Stimulated activated CD8-positive, alpha-beta memory T cell treated with anti-CD3 and anti-CD28 coated beads, Interleukin-2, amount 100 ng/mL, for 48 hours (primary cell): Measurements from ENCODE around the gene SIRPA.

Source experiments
- DNase-seq, 2 donors: peaks; one replicate each; pipeline ENCODE4 v3.0.0-alpha.2; 2020; ENCODE audit warnings: low read depth in 2 of 2

Gene SIRPA

DNA sequence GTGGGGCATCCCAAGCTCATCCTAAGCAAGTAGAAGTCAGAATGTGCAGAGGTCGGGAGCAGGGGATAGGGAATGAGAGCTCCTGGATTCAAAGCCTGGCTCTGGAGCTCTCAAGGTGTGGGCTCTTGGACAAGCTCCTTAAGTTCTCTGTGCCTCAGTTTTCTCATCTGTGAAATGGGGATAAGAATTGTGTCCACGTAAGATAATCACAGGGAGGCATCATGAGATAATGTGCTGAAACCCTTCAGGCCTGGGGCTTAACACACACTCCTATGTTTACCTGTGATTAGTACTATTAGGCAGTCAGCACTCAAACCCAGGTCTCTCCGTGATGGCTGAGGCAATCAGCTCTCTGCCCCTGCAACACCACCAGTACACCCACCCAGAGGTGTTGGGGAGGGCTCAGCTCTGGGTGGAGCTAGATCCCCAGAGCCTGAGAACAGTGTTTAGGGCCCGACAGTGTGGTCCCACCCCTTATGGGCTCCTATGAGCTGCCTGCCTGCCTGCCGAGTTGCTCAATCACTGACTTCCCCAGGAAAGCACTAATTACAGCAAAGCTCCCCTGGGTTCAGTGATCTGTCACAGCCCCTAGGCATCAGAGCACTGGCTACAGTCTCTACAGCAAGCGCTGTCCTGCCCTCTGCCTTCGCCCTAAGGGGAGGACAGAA is 6.3 kb upstream of the SIRPA start:
- no peak for DNase-seq

DNA sequence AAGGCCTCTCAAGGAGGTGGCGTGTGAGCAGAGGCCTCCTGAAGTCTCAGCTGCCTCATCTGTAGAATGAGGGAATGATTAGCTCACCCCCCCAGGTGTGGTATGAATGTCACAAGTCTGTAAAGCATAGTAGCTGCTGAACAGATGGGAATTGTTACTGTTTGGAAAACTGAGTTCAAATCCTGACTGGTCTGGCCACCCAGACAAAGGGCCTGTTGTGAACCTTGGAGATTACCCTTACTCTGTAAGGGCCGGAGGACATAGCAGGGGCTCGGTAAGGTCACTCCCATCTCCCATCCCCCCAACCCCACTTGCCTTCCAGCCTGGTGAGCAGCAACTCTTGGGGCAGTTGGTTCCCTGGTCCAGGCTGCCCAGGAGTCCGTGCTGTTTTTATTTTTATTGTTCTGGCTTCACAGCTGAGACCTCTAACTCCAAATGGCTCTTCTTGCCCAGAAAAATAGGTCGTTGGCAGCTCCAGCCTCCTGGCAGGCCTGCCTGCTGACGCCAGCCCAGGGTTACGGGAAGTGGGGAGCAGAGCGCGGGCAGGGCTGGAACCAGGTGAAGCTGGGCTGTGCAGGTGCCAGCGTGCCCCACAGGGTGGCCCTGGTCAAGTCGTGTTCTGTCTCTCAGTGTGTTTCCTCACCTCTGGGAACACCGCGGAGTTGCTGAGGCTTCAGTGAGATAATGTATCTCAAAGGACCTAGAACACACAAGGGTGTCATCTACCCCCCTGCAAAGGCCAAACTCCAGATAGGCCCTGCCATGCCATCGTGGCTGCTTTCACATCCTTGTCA is 4.5 kb upstream of the SIRPA start:
- no peak for DNase-seq

DNA sequence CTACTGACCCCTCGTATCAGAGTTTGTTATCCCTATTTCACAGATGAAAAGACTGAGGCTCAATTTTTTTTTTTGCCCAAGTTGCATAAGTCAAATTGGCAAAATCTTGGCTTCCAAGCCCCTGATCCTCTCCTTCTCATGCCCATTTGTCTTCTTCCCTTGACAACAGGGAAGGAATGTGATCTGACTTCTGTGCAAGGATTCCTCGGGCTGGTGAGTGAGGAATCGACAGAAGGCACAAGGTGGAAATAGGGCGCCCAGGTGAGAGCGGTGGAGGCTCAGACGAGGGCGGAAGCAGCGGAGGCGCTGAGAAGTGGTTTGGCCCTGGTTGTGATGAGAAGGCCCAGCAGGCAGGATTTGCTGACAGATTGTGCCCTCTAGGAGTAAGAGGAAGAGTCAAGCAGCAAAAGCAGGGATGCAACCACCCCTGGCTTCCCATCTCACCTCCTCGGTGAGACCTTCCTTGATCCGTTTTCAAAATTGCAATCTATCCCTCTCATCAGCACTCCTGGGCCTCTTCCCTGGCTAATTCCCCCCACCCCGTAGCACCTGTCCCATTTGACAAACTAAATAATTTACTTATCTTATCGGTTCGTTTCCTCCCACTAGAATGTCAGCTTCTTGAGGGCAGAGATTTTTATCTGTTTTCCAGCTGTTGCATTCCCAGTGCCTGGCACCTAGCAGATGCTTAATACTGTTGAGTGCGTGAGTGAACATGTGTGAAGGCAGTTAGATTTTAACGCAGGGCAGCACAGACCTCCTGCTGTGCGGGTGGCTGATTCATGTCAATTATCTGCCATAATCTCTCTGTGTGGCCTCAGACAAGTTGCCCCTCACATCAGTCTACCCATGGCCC is 3.7 kb upstream of the SIRPA start:
- no peak for DNase-seq

DNA sequence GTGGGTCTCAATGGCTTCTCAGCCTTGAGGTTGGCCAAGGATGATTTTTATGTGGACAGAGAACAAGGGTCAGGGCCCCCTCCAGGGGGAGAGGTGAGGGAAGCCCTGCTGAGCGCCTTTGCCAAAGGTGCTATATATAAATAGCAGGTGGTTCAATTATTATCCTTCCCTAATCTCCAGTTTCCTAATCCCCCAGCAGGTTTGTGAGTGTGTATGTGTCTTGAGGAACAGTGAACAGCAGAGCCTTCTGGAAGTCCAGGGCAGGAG is 3.2 kb upstream of the SIRPA start:
- no peak for DNase-seq

DNA sequence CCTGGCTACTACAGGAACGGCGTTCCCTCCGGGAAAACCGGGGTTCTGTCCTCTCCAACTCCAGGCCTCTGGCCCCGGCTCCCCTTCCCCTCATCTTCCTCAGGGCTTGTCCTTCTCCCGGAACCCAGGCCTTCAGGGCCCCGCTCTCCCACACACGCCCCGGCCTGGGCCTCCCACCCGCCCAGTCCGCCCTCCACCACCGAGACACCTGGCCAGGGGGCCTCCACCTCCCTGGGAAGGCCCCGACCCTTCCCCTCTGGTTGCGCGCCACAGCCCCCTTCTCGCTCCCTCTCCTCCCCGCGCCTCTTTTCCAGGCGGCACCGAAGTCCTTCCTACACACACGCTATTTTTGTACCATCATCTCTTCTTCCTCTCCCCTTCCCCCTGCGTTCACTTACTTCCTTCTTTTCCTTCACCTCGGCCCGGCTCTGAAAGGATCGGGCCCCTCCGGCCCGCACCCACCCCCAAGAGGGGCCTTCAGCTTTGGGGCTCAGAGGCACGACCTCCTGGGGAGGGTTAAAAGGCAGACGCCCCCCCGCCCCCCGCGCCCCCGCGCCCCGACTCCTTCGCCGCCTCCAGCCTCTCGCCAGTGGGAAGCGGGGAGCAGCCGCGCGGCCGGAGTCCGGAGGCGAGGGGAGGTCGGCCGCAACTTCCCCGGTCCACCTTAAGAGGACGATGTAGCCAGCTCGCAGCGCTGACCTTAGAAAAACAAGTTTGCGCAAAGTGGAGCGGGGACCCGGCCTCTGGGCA is 1.3 kb upstream of the SIRPA start:
- DNase-seq, result no peak

DNA sequence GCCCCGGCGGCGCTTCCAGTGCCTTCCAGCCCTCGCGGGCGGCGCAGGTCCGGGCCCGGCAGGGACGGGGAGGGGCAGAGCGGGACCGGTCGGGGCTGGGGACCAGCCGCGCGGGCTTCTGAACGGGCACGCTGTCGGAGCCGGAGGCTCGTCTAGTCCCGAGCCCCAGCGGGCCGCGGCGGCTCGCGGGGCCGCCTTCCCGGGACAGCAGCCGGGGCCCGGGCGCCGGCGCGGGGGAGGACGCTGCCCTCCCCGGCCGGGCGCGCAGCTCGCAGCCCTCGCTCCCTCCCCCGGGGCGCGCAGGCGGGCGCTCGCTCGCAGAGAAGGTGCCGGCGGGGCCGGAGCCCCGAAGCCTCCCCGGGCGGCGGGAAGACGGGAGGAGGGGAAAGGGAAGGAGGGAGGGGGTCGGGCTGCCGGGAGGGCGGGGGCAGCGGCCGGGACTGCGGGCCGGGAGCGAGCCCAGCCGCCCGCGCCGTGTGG is 696 bp upstream of the SIRPA start:
- no peak for DNase-seq

DNA sequence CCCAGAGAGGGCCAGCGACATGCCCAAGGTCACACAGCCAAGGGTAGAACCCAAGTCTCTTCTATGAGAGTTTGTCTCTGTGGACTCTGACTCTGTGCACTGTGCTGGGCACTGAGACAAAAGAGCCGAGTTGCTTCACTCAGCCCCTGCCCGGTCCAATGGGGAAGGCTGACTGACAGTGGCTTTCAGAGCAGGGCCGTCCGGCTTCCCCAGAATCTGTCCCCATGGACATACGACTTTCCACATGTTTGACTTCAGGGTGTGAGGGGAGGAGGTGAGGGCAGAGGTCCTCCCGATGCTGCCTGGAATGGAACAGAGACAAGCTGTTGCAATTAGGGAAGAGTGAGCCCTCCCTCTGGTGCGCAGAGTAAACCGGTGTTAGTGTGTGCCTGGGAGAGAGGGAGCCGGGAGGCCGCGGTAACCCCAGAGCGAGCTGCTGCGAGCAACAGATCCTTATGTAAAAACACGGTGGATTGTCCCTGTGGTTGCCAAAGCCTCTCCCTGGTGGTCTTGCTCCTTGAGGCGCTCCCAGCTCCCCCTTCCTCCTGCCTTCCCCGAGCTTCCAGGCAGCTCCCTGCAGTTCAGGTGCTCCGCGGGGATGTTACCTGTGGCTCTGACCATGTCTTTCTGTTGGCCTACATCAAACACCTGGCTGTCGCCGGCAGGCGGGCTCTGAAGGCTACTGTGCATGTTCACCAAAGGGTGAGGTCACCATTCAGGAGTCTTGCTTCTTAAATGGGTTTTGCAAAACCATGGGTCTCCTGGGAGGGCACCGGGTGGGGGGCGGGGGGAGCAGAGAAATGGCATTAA is 672 bp downstream of the SIRPA start:
- no peak for DNase-seq

DNA sequence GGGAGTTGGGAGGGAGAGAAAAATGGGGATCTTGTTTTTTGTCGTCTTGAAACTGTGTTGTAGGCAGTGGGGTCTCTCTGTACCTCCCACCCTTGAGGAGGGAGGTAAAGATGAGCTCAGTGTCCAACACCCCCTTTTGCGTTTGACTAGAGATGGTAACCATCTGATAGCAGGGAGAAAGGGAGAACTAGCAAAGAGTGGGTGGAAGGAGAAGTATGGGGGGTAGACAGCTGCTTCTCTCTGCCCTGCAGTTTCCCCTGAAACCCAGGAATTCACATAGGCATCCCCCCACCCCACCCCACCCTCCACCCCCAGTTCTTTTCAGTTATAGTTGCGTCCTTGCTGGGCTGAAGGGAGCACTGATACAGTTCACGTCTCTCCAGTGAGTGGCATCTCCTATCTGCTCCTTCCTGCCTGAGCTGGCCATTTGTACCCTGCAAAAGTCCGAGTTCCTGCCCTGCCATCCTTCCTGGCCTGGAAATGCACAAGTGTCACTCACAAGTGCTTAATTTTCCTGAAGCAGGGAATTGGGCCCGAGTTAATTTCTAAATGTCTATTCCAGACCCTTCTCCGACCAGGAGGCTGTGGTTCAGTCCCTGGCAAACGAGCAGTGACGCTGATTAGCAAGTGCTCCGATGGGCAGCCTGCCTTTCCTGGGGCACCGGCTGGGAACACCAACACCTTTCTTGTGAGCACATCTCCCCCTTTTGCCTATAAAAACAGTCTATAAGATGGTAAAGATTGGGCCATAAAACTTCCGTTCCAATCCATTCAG is 1.5 kb downstream of the SIRPA start:
- no peak for DNase-seq

DNA sequence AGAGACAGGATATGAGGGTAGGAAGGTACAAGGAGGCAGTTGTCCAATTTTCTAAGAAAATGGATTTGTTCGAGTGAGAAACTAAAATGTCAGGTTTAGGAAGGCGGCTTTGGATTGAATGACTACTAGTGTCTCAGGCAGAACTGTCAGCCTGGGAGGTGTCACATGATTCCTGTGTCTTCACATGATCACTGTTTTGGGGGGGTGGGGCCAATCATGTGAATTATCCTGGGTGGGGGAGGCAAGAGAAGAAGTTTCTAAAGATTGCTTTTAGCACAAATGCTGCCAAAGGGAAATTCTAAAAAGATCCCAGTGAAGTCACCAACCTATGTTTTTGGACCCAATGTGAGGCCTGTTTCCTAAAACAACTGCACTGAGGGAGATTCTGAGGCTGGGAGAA is 2.3 kb downstream of the SIRPA start:
- DNase-seq, result no peak

DNA sequence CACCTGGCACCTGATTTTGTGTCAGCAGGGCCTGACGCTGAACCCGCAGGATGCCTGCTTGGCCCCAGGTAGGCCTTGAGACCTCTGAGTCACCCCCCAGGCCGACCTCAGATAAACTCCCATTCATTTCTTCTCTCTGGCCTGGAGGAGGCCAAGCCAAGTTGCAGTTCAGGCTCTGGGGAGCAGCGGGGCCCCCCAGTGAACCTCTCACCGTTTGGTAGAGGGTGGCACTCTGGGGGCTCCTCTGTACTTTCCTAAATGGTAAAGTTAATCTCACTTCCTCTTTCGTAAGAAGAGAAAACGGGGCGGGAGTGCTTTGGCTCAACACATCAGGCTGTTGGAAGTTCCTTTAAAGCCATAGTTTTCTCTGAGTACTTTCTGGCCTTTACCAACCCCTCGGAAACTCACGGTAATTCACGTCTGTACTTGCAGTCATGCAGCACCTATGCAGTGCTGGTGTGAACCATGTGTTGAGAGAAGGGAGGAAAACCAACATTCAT is 2.8 kb downstream of the SIRPA start:
- no peak for DNase-seq

DNA sequence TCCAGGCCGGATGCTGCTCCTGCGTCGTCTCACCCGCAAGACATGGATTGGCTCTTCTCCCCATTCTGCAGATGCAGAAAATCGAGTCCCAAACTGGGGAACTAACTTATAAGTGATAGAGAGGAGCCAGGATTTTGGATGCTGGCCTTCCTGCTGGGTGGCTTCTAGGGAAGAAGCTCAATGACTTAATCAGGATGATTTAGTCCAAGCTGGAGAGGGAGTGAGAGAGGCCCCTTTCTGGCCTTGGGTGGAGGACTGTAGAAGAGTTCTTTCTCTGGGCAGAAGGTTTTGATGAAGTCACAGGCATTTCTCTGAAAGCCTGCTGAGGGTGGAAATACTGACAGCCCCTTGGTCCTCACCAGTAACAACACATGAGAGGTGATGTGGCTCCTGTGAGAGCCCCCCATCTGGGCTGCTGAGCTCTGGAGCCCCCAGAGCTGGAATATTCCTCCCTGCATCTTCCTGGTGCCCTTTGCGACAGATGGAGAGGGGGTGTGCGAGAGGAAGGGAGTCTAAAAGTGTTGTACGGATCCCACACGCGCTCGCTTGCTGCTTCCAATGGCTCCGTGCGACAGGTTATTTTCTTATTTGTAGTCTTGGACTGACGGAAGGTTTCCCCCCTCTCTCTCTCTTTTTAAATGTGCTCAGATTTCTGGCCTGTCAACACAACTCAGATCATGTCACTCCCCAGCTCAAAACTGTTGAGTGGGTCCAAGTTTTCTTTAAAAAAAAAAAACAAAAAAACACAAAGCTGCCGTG is 3.5 kb downstream of the SIRPA start:
- DNase-seq, result no peak

DNA sequence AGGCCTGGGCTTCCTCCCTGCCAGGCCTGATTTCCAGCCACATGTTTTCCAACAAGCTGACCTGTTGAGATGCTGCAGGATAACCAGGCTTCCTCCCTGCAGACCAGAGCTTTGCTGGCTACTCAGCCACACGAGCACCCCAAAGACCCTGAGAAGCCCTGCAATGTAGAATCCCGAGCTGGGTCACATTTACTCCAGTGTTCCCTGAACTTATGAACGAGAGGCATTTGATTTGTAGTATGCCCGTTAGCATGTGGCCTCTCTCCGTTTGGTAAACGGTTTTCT is 4.0 kb downstream of the SIRPA start:
- DNase-seq, result no peak

DNA sequence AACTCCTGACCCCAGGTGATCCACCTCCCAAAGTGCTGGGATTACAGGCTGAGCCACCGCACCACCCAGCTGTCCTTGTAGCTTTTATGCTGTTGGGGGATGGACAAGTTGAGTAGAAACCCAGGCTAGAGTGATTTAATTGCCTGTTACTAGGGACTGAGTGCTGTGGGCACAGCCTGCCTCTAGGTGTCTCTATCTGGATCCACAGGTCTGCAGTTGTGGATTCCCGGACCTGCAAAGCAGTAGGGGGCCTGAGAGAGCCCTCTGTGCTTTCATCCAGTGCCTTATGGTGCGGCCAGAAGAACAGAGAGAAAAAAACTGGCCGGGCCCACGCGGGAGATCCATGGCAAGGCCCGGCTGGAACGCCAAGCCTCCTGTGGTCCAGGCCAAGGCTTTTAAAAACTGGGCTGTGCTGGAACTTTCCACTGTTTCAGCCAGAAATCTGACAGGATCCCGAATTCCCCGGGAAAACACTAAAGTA is 5.2 kb downstream of the SIRPA start:
- no peak for DNase-seq

DNA sequence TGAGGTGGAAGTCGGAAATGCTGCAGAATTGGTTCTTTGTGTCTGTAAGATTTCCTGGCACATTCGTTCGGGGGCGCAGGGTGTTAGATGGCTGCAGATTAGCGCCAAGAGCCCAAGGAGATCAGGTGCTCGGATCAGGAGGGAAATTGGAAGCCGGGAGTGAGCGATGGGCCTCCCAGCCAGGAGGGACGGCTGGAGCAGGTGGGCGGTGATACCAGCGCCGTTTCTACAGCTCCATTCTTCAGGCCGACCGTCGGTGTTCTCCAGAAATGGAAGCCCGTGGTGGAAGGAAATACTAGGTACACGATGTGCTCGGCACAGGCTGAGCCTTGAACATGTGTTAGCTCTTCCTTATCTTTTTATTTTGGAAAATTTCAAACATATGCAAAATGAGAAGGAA is 6.5 kb downstream of the SIRPA start:
- DNase-seq, result no peak

DNA sequence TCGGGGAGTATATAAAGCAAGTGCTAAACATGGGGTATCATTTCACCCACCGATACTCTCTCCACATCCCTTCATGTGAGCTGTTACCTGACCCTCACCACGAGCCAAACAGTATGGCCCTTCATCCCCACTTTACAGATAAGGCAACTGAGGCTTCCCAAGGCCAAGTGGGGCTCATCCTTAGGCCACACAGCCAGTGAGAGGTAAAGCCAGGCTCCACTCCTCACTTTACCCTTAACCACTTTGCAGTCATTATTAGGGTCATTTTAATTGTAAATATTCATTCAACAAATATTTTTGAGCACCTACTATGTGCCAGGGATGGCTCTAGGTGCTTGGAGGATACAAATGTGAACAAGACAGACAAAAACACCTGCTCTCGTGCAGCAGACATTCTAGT is 7.0 kb downstream of the SIRPA start:
- no peak for DNase-seq

DNA sequence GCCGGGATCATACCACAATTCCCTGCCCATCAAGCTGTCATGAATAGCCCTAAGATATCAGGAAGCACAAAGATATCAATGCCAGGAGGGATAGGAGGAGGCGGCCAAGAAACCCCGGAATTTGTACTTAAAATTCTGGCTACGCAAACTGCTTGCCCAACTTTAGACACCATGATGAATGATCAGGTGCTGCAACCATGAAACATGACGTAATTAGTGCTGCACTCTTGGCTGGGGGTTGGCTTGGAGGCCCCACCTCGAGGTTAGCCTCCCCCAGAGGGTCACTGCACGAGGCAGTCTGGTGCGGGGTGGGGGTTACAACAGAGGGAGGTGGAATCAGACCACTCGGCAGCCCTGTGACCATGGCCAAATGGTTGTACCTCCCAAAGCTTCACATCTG is 8.9 kb downstream of the SIRPA start:
- no peak for DNase-seq

DNA sequence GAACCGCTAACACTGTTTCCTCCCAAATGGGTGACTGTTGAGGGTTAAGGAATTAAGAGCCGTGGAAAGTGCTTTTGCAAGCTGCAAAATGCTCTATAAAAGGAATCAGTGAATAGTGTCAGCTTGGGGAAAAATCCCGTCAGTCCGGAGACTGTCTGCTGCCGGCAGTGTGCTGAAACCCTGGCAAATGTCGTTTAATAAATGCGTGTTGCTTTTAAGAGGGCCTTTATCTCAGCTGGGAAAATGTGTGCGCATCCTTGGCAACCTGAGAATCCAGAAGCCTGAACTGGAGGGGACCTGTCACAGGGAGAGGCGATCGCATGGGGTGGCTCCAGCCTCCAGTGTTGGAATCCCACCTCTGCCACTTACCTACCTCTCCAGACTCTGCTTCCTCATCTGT is 9.8 kb downstream of the SIRPA start:
- DNase-seq, result no peak

DNA sequence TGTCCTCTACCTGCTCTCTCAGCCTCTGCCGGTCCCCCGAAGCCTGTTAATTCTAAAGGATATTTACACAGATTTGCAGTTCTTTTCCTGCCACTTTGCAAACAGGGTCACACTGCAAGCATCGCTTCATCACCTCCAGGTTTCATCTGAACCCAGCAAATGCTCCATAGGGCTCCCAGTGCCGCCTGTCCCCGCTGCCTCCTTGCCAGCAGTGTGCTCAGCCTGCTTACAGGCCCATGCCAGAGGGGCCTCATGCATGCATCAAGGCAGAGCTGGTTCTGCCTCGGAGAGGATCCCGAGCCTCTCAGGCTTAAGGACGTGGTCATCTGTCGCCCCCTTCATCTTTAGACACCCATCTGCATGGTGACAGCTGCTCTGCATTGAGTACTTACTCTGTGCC is 10.5 kb downstream of the SIRPA start:
- no peak for DNase-seq

DNA sequence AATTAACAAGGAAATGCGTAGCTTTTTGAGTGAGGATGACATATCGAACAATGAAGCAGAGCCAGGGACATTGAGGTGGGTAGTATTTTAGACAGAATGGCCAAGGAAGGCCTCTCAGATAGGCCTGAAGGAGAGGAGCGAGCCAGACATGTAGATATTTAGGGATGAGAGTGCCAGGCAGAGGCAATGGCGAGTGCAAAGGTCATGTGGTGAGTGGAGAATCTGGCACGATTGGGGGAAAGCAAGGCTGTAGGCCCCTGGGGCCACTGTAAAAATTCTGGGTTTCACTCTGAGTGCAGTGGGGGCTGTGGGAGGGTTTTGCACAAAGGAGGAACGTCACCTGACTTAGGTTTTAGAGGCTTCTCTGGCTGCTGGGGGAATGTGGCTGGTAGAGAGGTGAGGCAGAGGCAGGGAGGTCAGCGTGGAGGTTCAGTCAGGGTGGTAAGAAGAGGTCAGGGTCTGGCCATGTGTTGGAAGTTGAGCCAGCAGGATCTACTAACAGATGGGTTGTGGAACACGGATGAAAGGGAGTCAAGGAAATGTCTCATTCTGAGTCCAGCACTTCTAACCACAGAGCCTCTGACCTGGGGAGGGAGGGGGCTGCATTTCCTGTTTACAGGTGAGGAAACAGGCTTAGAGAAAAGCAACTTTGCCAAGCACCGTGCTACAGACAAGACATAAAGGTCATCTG is 11.3 kb downstream of the SIRPA start:
- DNase-seq, result no peak
